Esophagus muscularis mucosa (tissue), 4 donors: ENCODE measurements around the gene ST6GALNAC6. TPM values are rescaled to one million over a fixed set of nuclear protein-coding genes. Genes with fewer than 3 reads are reported as not detected.

Experiments
- DNase-seq: peaks from one replicate; pipeline ENCODE4 v3.0.0-alpha.2; 2017; ENCODE audit errors: extremely low spot score
- H3K27ac ChIP-seq, 4 donors: fragments of 200-600 bp; sonication (generic); replicated peaks in 1 of 4; 1 replicate in 3 of 4; 2 replicates in 1 of 4; pipeline ENCODE4 v1.5.1; 2016 to 2019; ENCODE audit warnings: mild to moderate bottlenecking in 1 of 4
- H3K27me3 ChIP-seq, 4 donors: fragments of 200-600 bp; sonication (generic); one replicate each; pipeline versions ENCODE4 v1.5.1 to v1.6.0; 2016 to 2019
- H3K36me3 ChIP-seq, 4 donors: fragments of 200-600 bp; sonication (generic); one replicate each; pipeline ENCODE4 v1.5.1; 2016 to 2019
- H3K4me1 ChIP-seq, 4 donors: fragments of 200-600 bp; sonication (generic); one replicate each; pipeline ENCODE4 v1.5.1; 2016 to 2019
- H3K4me3 ChIP-seq, 4 donors: fragments of 200-600 bp; sonication (generic); 1 replicate in 2 of 4; 2 replicates in 2 of 4; pipeline ENCODE4 v1.5.1; 2016 to 2019; ENCODE audit warnings: mild to moderate bottlenecking in 4 of 4, moderate library complexity in 1 of 4
- H3K9me3 ChIP-seq, 4 donors: fragments of 200-600 bp; sonication (generic); 1 replicate in 3 of 4; 2 replicates in 1 of 4; pipeline ENCODE4 v1.5.1; 2016 to 2019
- EP300 ChIP-seq: sonication (generic); formaldehyde crosslinking; IDR thresholded peaks from one replicate; pipeline ENCODE4 v1.6.1; 2017; ENCODE audit warnings: antibody characterized with exemption
- POLR2A ChIP-seq: fragments of 450-650 bp; IDR thresholded peaks from one replicate; pipeline ENCODE4 v1.6.1; 2017; ENCODE audit warnings: antibody characterized with exemption, moderate library complexity, mild to moderate bottlenecking, low read depth
- POLR2AphosphoS5 ChIP-seq, 2 donors: sonication (generic); formaldehyde crosslinking; IDR thresholded peaks; one replicate each; pipeline ENCODE4 v1.6.1; 2017; ENCODE audit warnings: antibody characterized with exemption in 2 of 2
- WGBS: methylation state at CpG from one replicate; pipeline ENCODE4 v1.1.5; 2018; 5-methylcytosine and 5-hydroxymethylcytosine counted together
- intact Hi-C: fragments of 100-400 bp; cut with DNase I; formaldehyde crosslinking; loops from one replicate; pipeline ENCODE4 v1.15.1; 2023
- total RNA-seq, 4 donors: library from RNA; depleted of rRNA; stranded (reverse); fragments of >200 nt; gene quantifications; one replicate each; pipeline versions ENCODE4 v1.1.0 to v1.2.1, GENCODE V29; 2016
- TF ChIP-seq, protein P1 (sequence below), 3 experiments: fragments of 200-600 bp in 2 of 3; fragments of 450-650 bp in 1 of 3; sonication (generic) in 2 of 3; IDR thresholded peaks; one replicate each; pipeline ENCODE4 v1.5.1; 2017 to 2019; ENCODE audit warnings: antibody characterized with exemption in 3 of 3, mild to moderate bottlenecking in 2 of 3, moderate library complexity in 1 of 3

ST6GALNAC6 gene
- total RNA-seq, 4 donors from 2014 or later = 95.9 to 169 (median 125) TPM

DNA sequence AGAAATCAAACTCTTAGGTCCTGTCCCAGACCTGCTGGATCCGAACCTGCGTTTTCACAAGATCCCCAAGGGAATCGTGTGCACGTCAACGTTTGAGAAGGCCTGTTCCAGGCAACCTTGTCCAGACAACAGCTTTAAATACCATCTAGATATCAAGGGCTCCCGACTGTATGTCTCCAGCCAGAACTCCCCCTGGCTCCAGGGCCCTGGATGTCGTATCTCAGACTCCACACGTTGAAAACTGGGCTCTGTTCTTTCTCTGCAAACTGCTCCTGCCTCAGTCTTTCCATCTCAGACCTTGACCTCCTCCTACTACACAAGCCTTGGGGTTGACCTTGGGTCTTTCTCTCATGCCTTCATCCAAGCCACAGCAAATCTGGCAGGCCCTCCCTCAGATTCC lies 39.1 kb downstream of the ST6GALNAC6 start:
- Histone ChIP-seq H3K4me1 (peaks cover 53 to 78% (median 60%) of the 10 kb centered on the region in 4 donors), H3K27ac (peak overlapping the region in 1 of 4 donors; percentile 16), H3K36me3 (no peaks in the 10 kb centered on the region), H3K9me3 (no peaks in the 10 kb centered on the region), H3K27me3 (no peaks in the 10 kb centered on the region), H3K4me3 (no peak overlapping the region)
- no peak for TF ChIP-seq POLR2A
- TF ChIP-seq, protein P1, sequence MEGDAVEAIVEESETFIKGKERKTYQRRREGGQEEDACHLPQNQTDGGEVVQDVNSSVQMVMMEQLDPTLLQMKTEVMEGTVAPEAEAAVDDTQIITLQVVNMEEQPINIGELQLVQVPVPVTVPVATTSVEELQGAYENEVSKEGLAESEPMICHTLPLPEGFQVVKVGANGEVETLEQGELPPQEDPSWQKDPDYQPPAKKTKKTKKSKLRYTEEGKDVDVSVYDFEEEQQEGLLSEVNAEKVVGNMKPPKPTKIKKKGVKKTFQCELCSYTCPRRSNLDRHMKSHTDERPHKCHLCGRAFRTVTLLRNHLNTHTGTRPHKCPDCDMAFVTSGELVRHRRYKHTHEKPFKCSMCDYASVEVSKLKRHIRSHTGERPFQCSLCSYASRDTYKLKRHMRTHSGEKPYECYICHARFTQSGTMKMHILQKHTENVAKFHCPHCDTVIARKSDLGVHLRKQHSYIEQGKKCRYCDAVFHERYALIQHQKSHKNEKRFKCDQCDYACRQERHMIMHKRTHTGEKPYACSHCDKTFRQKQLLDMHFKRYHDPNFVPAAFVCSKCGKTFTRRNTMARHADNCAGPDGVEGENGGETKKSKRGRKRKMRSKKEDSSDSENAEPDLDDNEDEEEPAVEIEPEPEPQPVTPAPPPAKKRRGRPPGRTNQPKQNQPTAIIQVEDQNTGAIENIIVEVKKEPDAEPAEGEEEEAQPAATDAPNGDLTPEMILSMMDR (IDR thresholded peaks at IDR 0.05) = no peak
- TF ChIP-seq POLR2AphosphoS5 (IDR thresholded peaks at IDR 0.05) = no peak
- TF ChIP-seq EP300 = no peak
- no peak for DNase-seq
- WGBS = 69% methylated on average over 8 of the region's 8 CpGs
- intact Hi-C loops = no loop called here

DNA sequence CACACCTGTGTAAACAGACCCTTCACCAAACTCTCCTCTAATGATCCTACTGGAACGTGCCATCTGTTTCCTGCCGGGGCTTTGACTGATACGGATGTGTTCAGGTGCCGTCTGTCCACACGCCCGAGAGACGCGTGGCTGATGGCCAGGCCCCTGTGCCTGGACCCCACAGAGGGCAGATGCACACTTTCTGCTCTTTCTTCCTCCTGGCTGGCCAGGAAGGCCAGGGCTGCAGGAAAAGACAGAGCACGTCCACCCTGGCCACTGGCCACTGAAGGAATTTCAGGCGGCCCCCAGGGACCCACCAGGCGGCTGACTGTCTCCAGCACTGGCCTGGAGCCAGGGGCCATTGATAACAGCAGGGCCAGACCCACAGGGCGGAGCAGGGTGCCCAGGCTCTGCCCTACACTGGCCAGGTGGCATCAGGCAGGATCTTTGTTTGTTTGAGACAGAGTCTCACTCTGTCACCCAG lies 41.3 kb downstream of the ST6GALNAC6 start:
- Histone ChIP-seq H3K27me3 (peaks cover 0 to 8% (median 0%) of the 10 kb centered on the region in 4 donors), H3K9me3 (no peaks in the 10 kb centered on the region), H3K27ac (peak overlapping the region in 2 of 4 donors; percentile 15 to 86), H3K4me3 (no peak overlapping the region), H3K4me1 (peaks cover 72 to 84% (median 79%) of the 10 kb centered on the region in 4 donors), H3K36me3 (peaks cover 0 to 5% (median 0%) of the 10 kb centered on the region in 4 donors)
- WGBS = 59% methylated on average over 10 of the region's 12 CpGs
- TF ChIP-seq, protein P1 (IDR thresholded peaks at IDR 0.05) = no peak
- TF ChIP-seq POLR2A (no peak), POLR2AphosphoS5 (IDR thresholded peaks at IDR 0.05) (no peak), EP300 (no peak)
- intact Hi-C loops = loop anchor here (5.0 kb wide), 1 partner anchor 46 kb away; no protein-coding TSS in a partner anchor
- DNase-seq = no peak

DNA sequence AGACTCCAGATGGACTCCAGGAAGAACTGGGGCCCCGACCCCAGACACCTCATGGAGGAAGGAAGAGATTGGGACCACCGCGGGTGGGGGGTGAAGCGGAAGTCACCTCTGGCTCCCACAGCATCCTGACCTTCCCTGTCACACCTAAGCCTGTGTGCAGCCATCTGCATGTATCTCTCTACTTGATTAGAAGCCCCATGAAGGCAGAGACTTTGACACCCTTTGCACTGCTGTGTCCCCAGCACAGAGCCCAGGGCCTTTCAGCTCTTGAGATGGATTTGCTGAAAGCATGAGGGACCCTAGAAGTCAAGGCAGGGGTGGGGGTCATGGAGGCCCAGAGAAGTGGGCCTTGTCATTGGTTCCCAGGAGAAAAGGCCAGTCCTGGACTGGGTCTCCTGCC lies 42.1 kb downstream of the ST6GALNAC6 start:
- Histone ChIP-seq H3K9me3 (no peaks in the 10 kb centered on the region), H3K27me3 (peaks cover 0 to 8% (median 0%) of the 10 kb centered on the region in 4 donors), H3K27ac (peak overlapping the region in 2 of 4 donors; percentile 15 to 86), H3K4me1 (peaks cover 72 to 85% (median 76%) of the 10 kb centered on the region in 4 donors), H3K36me3 (peaks cover 0 to 13% (median 0%) of the 10 kb centered on the region in 4 donors), H3K4me3 (no peak overlapping the region)
- TF ChIP-seq POLR2A (no peak), POLR2AphosphoS5 (IDR thresholded peaks at IDR 0.05) (no peak), EP300 (no peak)
- TF ChIP-seq, protein P1 (IDR thresholded peaks at IDR 0.05) = no peak
- intact Hi-C loops = loop anchor here (5.0 kb wide), 1 partner anchor 45 kb away; no protein-coding TSS in a partner anchor
- WGBS = 60% methylated on average over 4 of the region's 4 CpGs
- no peak for DNase-seq

DNA sequence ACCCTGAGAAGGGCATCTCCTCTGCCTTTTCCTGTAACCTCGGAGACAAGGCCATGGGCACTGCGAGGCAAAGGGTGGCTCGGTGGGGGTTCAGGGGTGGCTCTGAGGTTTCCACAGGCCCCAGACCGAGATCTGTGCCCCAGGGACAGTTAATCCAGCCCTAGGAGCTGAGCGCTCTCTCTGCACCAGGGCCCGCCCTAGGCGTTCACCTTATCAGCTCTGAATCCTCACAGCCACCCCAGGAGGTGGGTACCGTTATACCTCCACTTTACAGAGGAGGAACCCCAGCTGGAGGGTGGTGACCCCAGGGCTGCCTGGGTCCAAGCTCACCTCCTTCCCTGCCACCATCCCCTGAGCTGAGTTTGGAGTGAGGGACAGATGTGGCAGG lies 42.7 kb downstream of the ST6GALNAC6 start:
- peaks cover 0 to 8% (median 0%) of the 10 kb centered on the region in 4 donors for H3K27me3 ChIP-seq
- peaks cover 0 to 18% (median 0%) of the 10 kb centered on the region in 4 donors for H3K36me3 ChIP-seq
- intact Hi-C loops = loop anchor here (5.0 kb wide), 1 partner anchor 44 kb away; no protein-coding TSS in a partner anchor
- H3K27ac ChIP-seq = peak overlapping the region in 2 of 4 donors; percentile 86
- WGBS = 87% methylated on average over 5 of the region's 8 CpGs
- no peak overlapping the region for H3K4me3 ChIP-seq
- TF ChIP-seq EP300 (no peak), POLR2A (no peak), POLR2AphosphoS5 (IDR thresholded peaks at IDR 0.05) (no peak)
- TF ChIP-seq, protein P1 (IDR thresholded peaks at IDR 0.05) = no peak
- H3K4me1 ChIP-seq = peaks cover 70 to 85% (median 73%) of the 10 kb centered on the region in 4 donors
- no peak for DNase-seq
- no peaks in the 10 kb centered on the region for H3K9me3 ChIP-seq
